Measurements from ENCODE around the gene DECR2.

The DECR2 gene

GRCh38 chr16:401468-402348 is at the start of gene DECR2:
TSS of gene DECR2 (plus strand) at chr16:401885. CDS start at chr16:401964, 79 bp downstream.
- Histone ChIP-seq H3K4me3 (ENCODE audit: low read length) (peak within 1 kb of the TSS; percentile 74), H3K27me3 (ENCODE audit: insufficient read depth, low read length) (no peaks in the 10 kb centered on the region), H3K36me3 (ENCODE audit: insufficient read depth, low read length) (peaks cover 17% of the 10 kb centered on the region), H3K4me1 (ENCODE audit: insufficient read depth, low read length) (peaks cover 8% of the 10 kb centered on the region), H3K9me3 (ENCODE audit: low read length) (no peaks in the 10 kb centered on the region), H2AFZ (ENCODE audit: low read depth, low read length) (no peak within 1 kb of the TSS)

GRCh38 chr16:352547-353403 is 48.9 kb upstream of the DECR2 start, which contains the start of gene AXIN1:
TSS of gene AXIN1 (minus strand) at chr16:352723. CDS start at chr16:347025, 5,698 bp downstream.
- peak within 1 kb of the TSS; percentile 90 for H3K4me3 ChIP-seq (ENCODE audit: low read length)
- H3K4me1 ChIP-seq (ENCODE audit: insufficient read depth, low read length) = peaks cover 4% of the 10 kb centered on the region
- H2AFZ ChIP-seq (ENCODE audit: low read depth, low read length) = peak within 1 kb of the TSS; percentile 40
- no peaks in the 10 kb centered on the region for H3K27me3 ChIP-seq (ENCODE audit: insufficient read depth, low read length)
- no peaks in the 10 kb centered on the region for H3K9me3 ChIP-seq (ENCODE audit: low read length)
- peaks cover 7% of the 10 kb centered on the region for H3K36me3 ChIP-seq (ENCODE audit: insufficient read depth, low read length)

- H3K4me1 ChIP-seq (ENCODE audit: insufficient read depth, low read length) = peaks cover 4% of the 10 kb centered on the region
- peak overlapping the region; percentile 40 for H2AFZ ChIP-seq (ENCODE audit: low read depth, low read length)
- peaks cover 7% of the 10 kb centered on the region for H3K36me3 ChIP-seq (ENCODE audit: insufficient read depth, low read length)
- peak overlapping the region; percentile 43 for H3K4me3 ChIP-seq (ENCODE audit: low read length)
- no peaks in the 10 kb centered on the region for H3K9me3 ChIP-seq (ENCODE audit: low read length)
- no peaks in the 10 kb centered on the region for H3K27me3 ChIP-seq (ENCODE audit: insufficient read depth, low read length)
Observed at GRCh38 chr16:353404-354290, 48.0 kb upstream of the DECR2 start.

- Histone ChIP-seq H3K4me3 (ENCODE audit: low read length) (no peak overlapping the region), H3K9me3 (ENCODE audit: low read length) (no peaks in the 10 kb centered on the region), H3K27me3 (ENCODE audit: insufficient read depth, low read length) (no peaks in the 10 kb centered on the region), H3K4me1 (ENCODE audit: insufficient read depth, low read length) (peaks cover 4% of the 10 kb centered on the region), H3K36me3 (ENCODE audit: insufficient read depth, low read length) (peaks cover 7% of the 10 kb centered on the region), H2AFZ (ENCODE audit: low read depth, low read length) (no peak overlapping the region)
Observed at GRCh38 chr16:354291-354881, 47.3 kb upstream of the DECR2 start.

- no peaks in the 10 kb centered on the region for H3K9me3 ChIP-seq (ENCODE audit: low read length)
- no peak overlapping the region for H2AFZ ChIP-seq (ENCODE audit: low read depth, low read length)
Observed at GRCh38 chr16:354971-355461, 46.7 kb upstream of the DECR2 start.

GRCh38 chr16:356741-357140 is 44.9 kb upstream of the DECR2 start:
- no peak overlapping the region for H2AFZ ChIP-seq (ENCODE audit: low read depth, low read length)
- no peaks in the 10 kb centered on the region for H3K36me3 ChIP-seq (ENCODE audit: insufficient read depth, low read length)
- no peaks in the 10 kb centered on the region for H3K27me3 ChIP-seq (ENCODE audit: insufficient read depth, low read length)
- no peaks in the 10 kb centered on the region for H3K9me3 ChIP-seq (ENCODE audit: low read length)
- H3K4me1 ChIP-seq (ENCODE audit: insufficient read depth, low read length) = no peaks in the 10 kb centered on the region
- H3K4me3 ChIP-seq (ENCODE audit: low read length) = no peak overlapping the region

More at GRCh38 chr16:354971-355461, 46.7 kb upstream of the DECR2 start:
- Histone ChIP-seq H3K4me1 (ENCODE audit: insufficient read depth, low read length) (peaks cover 4% of the 10 kb centered on the region), H3K4me3 (ENCODE audit: low read length) (no peak overlapping the region), H3K36me3 (ENCODE audit: insufficient read depth, low read length) (peaks cover 6% of the 10 kb centered on the region), H3K27me3 (ENCODE audit: insufficient read depth, low read length) (no peaks in the 10 kb centered on the region)

- no peak overlapping the region for H2AFZ ChIP-seq (ENCODE audit: low read depth, low read length)
- H3K4me3 ChIP-seq (ENCODE audit: low read length) = no peak overlapping the region
- H3K27me3 ChIP-seq (ENCODE audit: insufficient read depth, low read length) = no peaks in the 10 kb centered on the region
- no peaks in the 10 kb centered on the region for H3K36me3 ChIP-seq (ENCODE audit: insufficient read depth, low read length)
- no peaks in the 10 kb centered on the region for H3K9me3 ChIP-seq (ENCODE audit: low read length)
- H3K4me1 ChIP-seq (ENCODE audit: insufficient read depth, low read length) = peaks cover 6% of the 10 kb centered on the region
Observed at GRCh38 chr16:359067-359763, 42.5 kb upstream of the DECR2 start.

GRCh38 chr16:359871-360697 is 41.6 kb upstream of the DECR2 start:
- H3K27me3 ChIP-seq (ENCODE audit: insufficient read depth, low read length) = no peaks in the 10 kb centered on the region
- H3K36me3 ChIP-seq (ENCODE audit: insufficient read depth, low read length) = no peaks in the 10 kb centered on the region
- no peak overlapping the region for H2AFZ ChIP-seq (ENCODE audit: low read depth, low read length)
- H3K9me3 ChIP-seq (ENCODE audit: low read length) = no peaks in the 10 kb centered on the region
- no peak overlapping the region for H3K4me3 ChIP-seq (ENCODE audit: low read length)
- peaks cover 6% of the 10 kb centered on the region for H3K4me1 ChIP-seq (ENCODE audit: insufficient read depth, low read length)

GRCh38 chr16:360698-361336 is 40.9 kb upstream of the DECR2 start:
- H3K36me3 ChIP-seq (ENCODE audit: insufficient read depth, low read length) = no peaks in the 10 kb centered on the region
- peaks cover 6% of the 10 kb centered on the region for H3K4me1 ChIP-seq (ENCODE audit: insufficient read depth, low read length)
- no peaks in the 10 kb centered on the region for H3K9me3 ChIP-seq (ENCODE audit: low read length)
- H3K4me3 ChIP-seq (ENCODE audit: low read length) = no peak overlapping the region
- no peak overlapping the region for H2AFZ ChIP-seq (ENCODE audit: low read depth, low read length)
- no peaks in the 10 kb centered on the region for H3K27me3 ChIP-seq (ENCODE audit: insufficient read depth, low read length)

GRCh38 chr16:361341-361871 is 40.3 kb upstream of the DECR2 start:
- Histone ChIP-seq H3K4me1 (ENCODE audit: insufficient read depth, low read length) (peaks cover 6% of the 10 kb centered on the region), H2AFZ (ENCODE audit: low read depth, low read length) (no peak overlapping the region), H3K9me3 (ENCODE audit: low read length) (no peaks in the 10 kb centered on the region), H3K27me3 (ENCODE audit: insufficient read depth, low read length) (no peaks in the 10 kb centered on the region), H3K36me3 (ENCODE audit: insufficient read depth, low read length) (no peaks in the 10 kb centered on the region), H3K4me3 (ENCODE audit: low read length) (no peak overlapping the region)

Data from neuron (in vitro differentiated cells).